SK-N-SH treated with all-trans-retinoic acid at 6 μM for 48 hours (cell line): ENCODE results near the gene CCDC154.

Source experiments
- ATAC-seq: fragments of 200-7000 bp; cut with Tn5 transposase; 3 replicates; pipeline ENCODE4 v1.9.1; 2020; ENCODE audit warnings: mild to moderate bottlenecking, moderate library complexity
- BACH2 ChIP-seq: fragments of 250-450 bp; sonication (Bioruptor Pico); IDR thresholded peaks from 2 replicates; pipeline ENCODE4 v1.9.0; 2021; ENCODE audit warnings: mild to moderate bottlenecking, borderline replicate concordance
- CREB5 ChIP-seq: fragments of 250-450 bp; sonication (Bioruptor Pico); IDR thresholded peaks from 2 replicates; pipeline ENCODE4 v1.5.1; 2020; ENCODE audit warnings: low read depth, mild to moderate bottlenecking, moderate library complexity
- CSDC2 ChIP-seq: fragments of 250-450 bp; sonication (Bioruptor Pico); IDR thresholded peaks from 2 replicates; pipeline ENCODE4 v1.5.0; 2020; ENCODE audit warnings: mild to moderate bottlenecking, moderate library complexity
- CSRNP3 ChIP-seq: fragments of 250-450 bp; sonication (Bioruptor Pico); IDR thresholded peaks from 2 replicates; pipeline ENCODE4 v1.5.1; 2021; ENCODE audit warnings: mild to moderate bottlenecking, moderate library complexity
- ESRRG ChIP-seq: fragments of 250-450 bp; sonication (Bioruptor Pico); IDR thresholded peaks from 2 replicates; pipeline ENCODE4 v1.6.1; 2021; ENCODE audit warnings: mild to moderate bottlenecking
- GLIS3 ChIP-seq: fragments of 250-450 bp; sonication (Bioruptor Pico); IDR thresholded peaks from 2 replicates; pipeline ENCODE4 v1.5.0; 2020; ENCODE audit warnings: mild to moderate bottlenecking, moderate library complexity
- OSR1 ChIP-seq: fragments of 250-450 bp; sonication (Bioruptor Pico); IDR thresholded peaks from 2 replicates; pipeline ENCODE4 v1.8.0; 2022; ENCODE audit warnings: moderate library complexity, mild to moderate bottlenecking, inconsistent platforms
- POU6F1 ChIP-seq: fragments of 250-450 bp; sonication (Bioruptor Pico); IDR thresholded peaks from 2 replicates; pipeline ENCODE4 v1.8.0; 2021; ENCODE audit warnings: low read depth, mild to moderate bottlenecking, moderate library complexity, borderline replicate concordance
- PPARA ChIP-seq: fragments of 250-450 bp; sonication (Bioruptor Pico); IDR thresholded peaks from 2 replicates; pipeline ENCODE4 v1.5.0; 2020; ENCODE audit warnings: mild to moderate bottlenecking, borderline replicate concordance
- RARB ChIP-seq: fragments of 250-450 bp; sonication (Bioruptor Pico); IDR thresholded peaks from 2 replicates; pipeline ENCODE4 v1.8.0; 2021; ENCODE audit warnings: mild to moderate bottlenecking, moderate library complexity
- TCF4 ChIP-seq: fragments of 250-450 bp; sonication (Bioruptor Pico); IDR thresholded peaks from 2 replicates; pipeline ENCODE4 v1.8.0; 2021; ENCODE audit warnings: mild to moderate bottlenecking, moderate library complexity, borderline replicate concordance
- TSHZ2 ChIP-seq: fragments of 250-450 bp; sonication (Bioruptor Pico); IDR thresholded peaks from 2 replicates; pipeline ENCODE4 v1.5.0; 2020; ENCODE audit warnings: mild to moderate bottlenecking, moderate library complexity
- ZC3H10 ChIP-seq: fragments of 250-450 bp; sonication (Bioruptor Pico); IDR thresholded peaks from 2 replicates; pipeline ENCODE4 v1.5.1; 2021; ENCODE audit warnings: mild to moderate bottlenecking, moderate library complexity
- ZFP3 ChIP-seq: fragments of 250-450 bp; sonication (Bioruptor Pico); IDR thresholded peaks from 2 replicates; pipeline ENCODE4 v1.5.0; 2020; ENCODE audit warnings: mild to moderate bottlenecking, moderate library complexity
- ZFP30 ChIP-seq: fragments of 450-650 bp; formaldehyde crosslinking; IDR thresholded peaks from 2 replicates; pipeline ENCODE4 v1.5.0; 2022; ENCODE audit warnings: mild to moderate bottlenecking, moderate library complexity
- ZNF565 ChIP-seq: fragments of 450-650 bp; formaldehyde crosslinking; conservative IDR thresholded peaks from 2 replicates; pipeline ENCODE4 v1.5.0; 2020; ENCODE audit warnings: low read depth, mild to moderate bottlenecking, moderate library complexity
- ZNF70 ChIP-seq: fragments of 450-650 bp; formaldehyde crosslinking; IDR thresholded peaks from 2 replicates; pipeline ENCODE4 v1.5.0; 2020; ENCODE audit warnings: mild to moderate bottlenecking, moderate library complexity
- ZNF8 ChIP-seq: fragments of 450-650 bp; formaldehyde crosslinking; IDR thresholded peaks from 2 replicates; pipeline ENCODE4 v1.5.0; 2020; ENCODE audit warnings: mild to moderate bottlenecking, moderate library complexity

Gene CCDC154

GRCh38 chr16:1450218-1450617 lies 5.9 kb upstream of the CCDC154 start:
- no peak for ATAC-seq
- TF ChIP-seq PPARA (no peak), CREB5 (no peak), CSRNP3 (CRISPR knock-in tag) (no peak), TSHZ2 (no peak), BACH2 (CRISPR knock-in tag) (no peak), CSDC2 (CRISPR knock-in tag) (no peak), RARB (CRISPR knock-in tag) (no peak), GLIS3 (CRISPR knock-in tag) (no peak)

- TF ChIP-seq ZC3H10 (no peak), TCF4 (no peak), ZFP3 (CRISPR knock-in tag) (no peak), ZFP30 (no peak), POU6F1 (CRISPR knock-in tag) (no peak), ZNF70 (CRISPR knock-in tag) (no peak), ZNF565 (CRISPR knock-in tag) (no peak), CSRNP3 (CRISPR knock-in tag) (no peak), RARB (CRISPR knock-in tag) (no peak), BACH2 (CRISPR knock-in tag) (no peak), ESRRG (no peak), CSDC2 (CRISPR knock-in tag) (no peak)
- no peak for ATAC-seq
Measured at GRCh38 chr16:1449201-1449788, 4.9 kb upstream of the CCDC154 start.

GRCh38 chr16:1448536-1449116 lies 4.3 kb upstream of the CCDC154 start:
- no peak for ATAC-seq
- no peak for TF ChIP-seq TCF4
- TF ChIP-seq, all 23 proteins: peak for 0

GRCh38 chr16:1447965-1448364 lies 3.6 kb upstream of the CCDC154 start:
- TF ChIP-seq RARB (CRISPR knock-in tag) (no peak), OSR1 (no peak), ZNF8 (CRISPR knock-in tag) (no peak), ESRRG (no peak)
- ATAC-seq = no peak
